Activated naive CD4-positive, alpha-beta T cell treated with anti-CD3 and anti-CD28 coated beads, Interleukin-2, amount 50 U/mL, for 16 hours (primary cell): Measurements from ENCODE around the gene S100A4.

Source experiments
- DNase-seq: peaks from one replicate; pipeline ENCODE4 v3.0.0-alpha.2; 2020

S100A4 gene

DNA sequence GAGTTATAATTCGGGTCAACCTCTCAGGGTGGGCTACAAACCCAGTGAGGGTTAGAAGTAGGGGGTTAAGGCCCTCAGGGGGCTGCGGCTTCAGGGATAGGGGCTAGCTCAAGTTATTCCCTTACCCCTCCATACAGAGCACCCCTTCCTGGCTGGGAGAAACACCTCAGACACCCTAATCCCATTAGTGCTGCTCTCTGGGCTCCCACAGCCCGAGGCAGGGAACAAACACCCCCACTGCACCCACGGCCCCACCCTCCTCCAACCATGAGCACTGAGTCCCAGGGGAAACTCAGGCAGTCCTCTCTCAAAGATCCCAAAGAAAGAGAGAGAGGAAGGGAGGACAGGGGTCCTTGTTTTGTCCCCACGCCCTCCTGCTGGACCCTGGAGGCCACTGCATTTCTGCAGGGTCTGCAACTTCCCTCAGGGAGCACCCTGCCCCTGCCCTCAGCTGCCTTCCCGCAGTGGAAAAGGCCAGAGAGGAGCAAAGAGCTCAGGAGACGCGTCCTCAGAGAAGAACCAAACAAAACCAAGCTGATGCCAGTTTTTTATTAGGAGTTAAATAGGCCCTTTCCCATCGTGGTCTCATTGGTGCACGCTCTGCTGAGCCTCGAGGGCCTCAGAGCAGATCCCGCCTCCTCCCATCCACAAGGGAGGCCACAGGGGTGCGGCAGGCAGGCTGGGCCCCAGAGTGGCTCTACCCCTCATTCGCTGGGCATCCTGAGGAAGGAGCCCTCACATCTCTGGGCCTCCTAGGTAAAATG, 1.4 kb upstream of the S100A4 start:
- no peak for DNase-seq

GRCh38 chr1:153546371-153546770, 765 bp upstream of the S100A4 start:
- no peak for DNase-seq

DNA sequence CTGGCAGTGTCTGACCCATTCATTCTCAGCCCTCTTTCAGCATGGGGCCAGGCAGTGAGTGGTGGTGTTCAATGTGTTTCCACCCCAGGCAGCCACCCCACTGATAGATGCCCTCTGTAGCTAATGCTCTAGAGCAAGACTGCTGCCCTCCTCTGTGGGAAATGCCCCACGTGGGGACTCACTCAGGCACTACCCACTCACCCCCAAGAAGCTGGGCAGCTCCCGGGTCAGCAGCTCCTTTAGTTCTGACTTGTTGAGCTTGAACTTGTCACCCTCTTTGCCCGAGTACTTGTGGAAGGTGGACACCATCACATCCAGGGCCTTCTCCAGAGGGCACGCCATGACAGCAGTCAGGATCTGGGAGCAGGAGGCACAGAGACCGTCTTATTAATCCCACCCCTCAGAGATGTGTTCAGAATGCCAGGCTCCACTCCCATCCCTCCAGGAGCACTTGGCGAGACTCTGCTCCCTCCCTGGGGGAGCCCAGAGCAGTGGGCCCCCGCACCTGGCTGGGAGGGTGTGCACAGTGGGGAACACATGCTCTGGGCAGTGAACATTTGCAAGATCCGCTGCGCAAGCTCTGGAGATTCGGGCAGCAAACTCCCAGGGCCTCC, 1.0 kb downstream of the S100A4 start:
- DNase-seq = no peak

GRCh38 chr1:153543736-153544135, 1.9 kb downstream of the S100A4 start:
- no peak for DNase-seq

DNA sequence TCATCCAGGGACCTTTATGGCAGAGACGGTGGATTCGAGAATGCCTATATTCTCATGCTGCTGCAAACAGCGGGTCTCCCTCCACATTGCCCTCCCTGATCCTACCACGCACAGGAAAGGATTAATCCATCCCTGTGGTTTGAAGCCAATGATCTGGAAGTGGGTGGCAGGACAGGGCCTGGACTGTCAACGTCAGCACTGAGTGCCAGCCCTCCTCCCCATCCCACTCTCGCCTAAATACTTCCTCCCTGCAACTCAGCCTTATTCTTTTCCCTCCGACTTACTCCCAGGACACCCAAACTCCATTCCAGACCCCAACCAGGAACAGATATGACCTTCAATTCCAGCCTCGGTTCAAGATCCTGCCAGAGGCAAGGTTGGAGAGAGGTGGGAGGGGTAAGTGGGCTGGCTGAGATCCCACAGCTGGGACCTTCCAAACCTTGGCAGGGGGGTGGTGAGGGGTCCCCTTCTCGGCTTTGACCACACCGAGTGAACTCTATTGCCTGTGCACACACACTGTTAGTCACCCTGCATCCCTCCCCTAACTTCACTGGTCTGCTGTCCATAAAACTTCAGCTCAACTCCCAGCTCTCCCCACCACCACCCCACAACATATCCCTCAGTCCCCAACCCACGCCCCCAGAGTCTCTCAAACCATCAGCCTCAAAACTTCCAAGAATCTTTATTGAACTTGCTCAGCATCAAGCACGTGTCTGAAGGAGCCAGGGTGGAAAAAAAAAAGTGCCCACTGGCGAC, 2.5 kb downstream of the S100A4 start:
- no peak for DNase-seq

GRCh38 chr1:153541641-153542590, 3.7 kb downstream of the S100A4 start:
- DNase-seq = no peak

DNA sequence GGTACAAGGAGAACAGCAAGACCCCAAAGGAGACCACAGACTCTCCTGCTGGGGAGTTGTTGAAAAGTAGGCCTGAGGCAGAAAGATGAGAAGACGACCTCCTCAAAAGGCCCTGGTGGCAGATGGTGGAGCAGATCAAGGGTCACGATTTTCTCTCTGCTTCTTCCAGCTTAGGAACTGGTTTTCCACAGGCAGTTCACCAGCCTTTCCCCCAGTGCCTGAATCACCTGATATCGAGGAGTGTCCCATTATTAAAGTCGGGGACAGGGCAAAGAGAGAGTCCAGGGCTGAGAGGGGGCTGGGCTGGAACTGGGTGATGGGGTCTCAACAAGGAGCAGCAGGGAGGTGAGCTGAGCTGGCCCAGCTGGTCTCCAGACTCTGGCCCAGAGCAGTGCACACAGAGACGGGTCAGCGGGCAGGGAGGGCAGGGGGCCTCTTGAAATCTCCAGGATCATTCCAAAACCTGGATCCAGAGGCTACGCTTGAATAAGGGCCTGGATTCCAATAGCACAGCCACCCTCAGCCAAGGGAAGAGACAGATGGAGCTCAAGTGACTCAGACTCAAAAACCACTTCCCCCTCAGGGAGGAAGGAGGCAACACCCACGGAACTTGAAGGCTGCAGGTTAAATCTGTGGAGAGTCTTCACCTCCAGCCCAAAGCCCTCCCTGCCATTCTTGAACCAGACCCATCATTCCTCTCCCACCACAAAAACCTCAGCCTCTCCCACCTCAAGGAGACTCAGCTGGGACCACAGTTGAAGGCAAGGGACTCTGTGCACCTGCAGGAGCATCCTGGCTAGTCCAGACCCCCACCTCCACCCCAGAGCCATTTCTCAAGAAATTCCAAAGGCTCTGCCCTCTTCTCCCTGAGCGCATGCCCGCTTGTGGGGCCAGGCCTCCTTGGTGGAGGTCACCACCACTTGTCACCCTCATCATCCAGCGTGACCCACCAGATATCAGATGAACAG, 4.9 kb downstream of the S100A4 start, which contains the start of gene S100A5:
TSS of gene S100A5 (minus strand) at position 541 of the 968 bp plus-strand sequence. CDS start 743 bp downstream, outside the sequence.
- peak; percentile 42 for DNase-seq

- no peak for DNase-seq
Measured at GRCh38 chr1:153539395-153540093, 6.1 kb downstream of the S100A4 start.

GRCh38 chr1:153538315-153538821, 7.2 kb downstream of the S100A4 start:
- no peak for DNase-seq

GRCh38 chr1:153537376-153537730, 8.3 kb downstream of the S100A4 start:
- no peak for DNase-seq

DNA sequence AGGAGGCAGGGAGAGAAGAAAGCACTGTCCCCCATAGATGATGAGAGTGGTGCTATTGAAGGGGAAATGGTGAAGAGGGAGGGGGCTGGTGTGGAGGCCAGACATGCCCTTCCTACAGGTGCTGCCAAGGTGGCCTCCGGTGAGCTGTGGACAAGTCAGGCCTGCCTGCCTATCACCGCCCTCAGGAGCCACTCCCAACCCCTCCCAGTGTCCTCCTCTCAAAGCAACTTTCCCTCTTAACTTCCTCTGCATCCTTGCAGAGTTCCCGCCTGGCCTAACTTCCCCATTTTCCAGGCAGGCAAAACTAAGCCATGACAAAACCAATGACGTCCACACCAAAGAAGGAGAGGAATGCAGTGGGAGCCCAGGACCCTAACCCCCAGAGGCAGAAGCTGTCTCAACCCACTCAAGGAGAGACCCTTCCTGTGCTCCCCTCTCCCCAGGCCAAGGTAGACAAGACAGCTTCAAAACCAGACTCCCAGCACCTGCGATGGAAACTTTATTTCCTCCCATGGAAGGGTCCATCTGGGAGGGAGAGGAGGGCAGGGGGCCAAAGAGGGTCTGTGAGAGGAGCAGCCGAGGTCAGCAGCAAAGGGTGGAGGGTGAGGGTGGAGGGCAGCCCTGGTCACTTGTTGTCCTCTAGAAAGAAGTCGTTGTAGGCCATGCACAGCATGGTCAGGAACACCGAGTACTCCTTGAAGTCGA, 8.8 kb downstream of the S100A4 start:
- DNase-seq = no peak

- DNase-seq = peak; percentile 80
Measured at GRCh38 chr1:153536012-153536670, 9.5 kb downstream of the S100A4 start.

DNA sequence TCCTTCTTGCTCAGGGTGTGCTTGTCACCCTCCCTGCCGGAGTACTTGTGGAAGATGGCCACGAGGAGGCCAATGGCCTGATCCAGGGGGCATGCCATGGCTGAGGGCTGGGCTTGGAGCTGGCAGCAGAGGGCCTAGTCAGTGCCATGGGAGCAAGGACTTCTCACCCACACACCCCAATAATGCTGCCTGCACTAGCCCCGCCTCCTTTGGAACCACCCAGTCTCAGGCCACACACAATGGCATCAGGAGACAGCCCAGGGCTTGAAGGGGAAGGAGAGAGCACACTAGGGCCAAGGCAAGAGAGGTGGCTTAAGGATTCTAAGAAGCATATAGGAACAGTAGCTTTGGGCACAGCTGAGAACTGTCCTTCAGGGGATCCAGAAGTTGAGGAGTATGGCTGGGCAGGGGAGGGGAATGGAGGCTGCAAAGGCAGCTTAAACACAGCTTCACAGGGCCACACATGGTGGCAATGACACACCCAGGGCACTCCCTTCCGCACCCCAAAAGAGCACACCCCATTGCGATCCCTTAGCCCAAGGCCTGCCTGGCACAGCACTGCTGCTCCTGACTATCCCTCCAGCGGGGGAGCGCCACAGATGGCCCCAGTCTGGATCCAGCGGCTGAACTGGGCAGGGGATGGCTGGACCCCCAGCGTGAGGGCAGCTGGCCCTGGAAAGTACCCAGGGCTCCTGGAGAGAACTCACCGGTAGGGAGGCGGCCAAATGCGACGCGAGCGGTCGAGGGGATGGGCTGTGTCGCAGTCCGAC, 10.2 kb downstream of the S100A4 start, which contains the start of gene S100A6:
TSS of gene S100A6 (minus strand) at position 750 of the 770 bp plus-strand sequence. CDS start at position 98, 652 bp downstream.
- DNase-seq = no peak

GRCh38 chr1:153534925-153535241, 10.7 kb downstream of the S100A4 start:
- no peak for DNase-seq

DNA sequence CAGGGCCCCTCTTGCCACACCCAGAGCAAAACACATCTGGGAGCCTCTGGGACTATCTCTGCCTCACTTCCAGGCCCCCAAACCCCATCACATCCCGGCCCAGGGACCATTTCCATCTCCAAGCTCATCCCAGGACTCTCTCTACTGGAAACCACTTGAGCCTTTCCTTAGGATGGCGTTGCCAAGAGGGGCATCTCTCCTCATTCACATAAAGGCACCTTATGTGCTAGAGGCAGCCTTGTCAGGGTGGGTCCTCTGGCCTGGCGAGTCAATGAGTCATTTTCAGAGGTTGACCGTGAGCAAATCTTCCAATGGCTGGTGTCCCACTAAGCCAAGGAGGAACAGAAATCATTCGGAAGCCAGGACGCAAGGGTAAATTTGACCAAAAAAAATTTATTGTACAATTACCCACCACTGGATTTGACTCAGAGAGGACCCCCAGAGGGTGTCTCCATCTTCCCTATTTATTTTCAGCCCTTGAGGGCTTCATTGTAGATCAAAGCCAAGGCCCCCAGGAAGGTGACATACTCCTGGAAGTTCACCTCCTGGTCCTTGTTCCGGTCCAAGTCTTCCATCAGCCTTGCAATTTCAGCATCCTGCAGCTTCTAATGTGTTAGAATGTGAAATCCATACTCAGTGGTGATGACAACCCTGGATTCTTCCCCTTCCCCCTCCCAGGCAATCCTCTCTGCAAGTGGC, 11.2 kb downstream of the S100A4 start:
- DNase-seq = no peak

DNA sequence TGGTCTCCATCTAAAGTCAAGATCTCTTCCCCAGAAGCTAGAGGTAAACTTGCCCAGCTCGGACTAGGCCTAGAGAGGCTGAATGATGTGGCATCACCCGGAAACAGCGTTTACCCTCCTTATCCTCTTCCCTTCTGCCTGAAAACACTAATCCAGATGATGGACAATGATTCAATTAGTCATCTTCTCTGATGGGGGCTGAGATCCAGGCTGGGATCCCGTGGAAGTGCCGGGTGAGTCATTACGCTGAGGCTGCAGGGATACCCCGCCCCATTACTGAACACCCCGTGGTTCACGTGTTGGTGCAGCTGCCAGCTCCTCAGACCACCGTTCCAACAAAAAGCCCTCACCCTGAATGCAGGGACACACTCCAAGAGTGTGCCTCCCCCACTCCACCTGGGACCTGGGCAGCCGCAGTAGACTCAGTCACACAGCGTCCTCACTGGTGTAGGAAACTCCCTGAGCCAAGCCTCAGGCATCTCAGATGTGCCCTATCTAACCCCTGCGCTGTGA, 11.9 kb downstream of the S100A4 start:
- DNase-seq = no peak

DNA sequence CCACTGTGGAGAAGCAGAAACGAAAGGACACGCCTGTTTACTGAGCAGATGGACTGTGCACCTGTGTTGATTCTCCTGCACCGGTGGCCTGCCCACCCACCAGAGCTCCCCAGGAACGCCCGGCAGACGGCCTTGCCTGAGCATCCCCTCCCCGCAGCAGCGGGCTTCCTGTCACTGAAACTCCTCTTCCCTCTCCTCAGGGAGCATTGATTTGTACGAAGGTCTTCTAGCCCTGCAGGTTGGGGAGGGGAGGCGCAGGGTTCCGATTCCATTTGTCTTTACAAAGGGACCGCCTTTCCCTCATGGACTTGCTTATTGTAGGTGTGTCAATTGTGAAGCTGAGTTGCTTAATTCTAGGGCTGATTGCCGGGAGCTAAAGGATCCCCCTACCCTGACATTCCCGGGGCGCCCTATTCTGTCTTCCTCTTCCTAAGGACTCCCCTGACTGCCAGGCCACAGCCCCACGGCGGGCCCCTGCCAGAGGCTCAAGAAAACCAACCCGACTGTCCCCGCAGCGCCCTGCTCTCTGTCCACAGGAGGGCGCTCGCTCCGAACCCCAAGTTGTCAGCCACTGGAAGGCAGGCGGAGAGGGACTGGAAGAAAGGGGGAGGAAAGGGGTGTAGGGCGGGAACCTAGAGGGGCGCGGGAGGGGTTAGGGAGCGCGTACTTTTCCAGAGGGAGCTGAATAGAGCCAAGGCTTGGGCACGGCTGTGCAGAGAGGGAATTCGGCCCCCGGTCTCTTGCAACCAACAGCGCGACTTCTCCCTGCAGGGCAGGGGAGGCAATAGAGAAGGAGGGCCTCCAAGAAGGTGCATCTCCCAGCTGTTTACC, 12.6 kb downstream of the S100A4 start:
- DNase-seq = peak; percentile 76
